HepG2 (cell line): ENCODE results near the gene LIME1. TPM values are rescaled to one million over a fixed set of nuclear protein-coding genes. Genes with fewer than 3 reads are reported as not detected.
A peak's percentile ranks its signal among the peaks of the same experiment; 100 is the strongest.

Experiments used
- ATAC-seq: fragments of 200-7000 bp; cut with Tn5 transposase; 3 replicates; pipeline ENCODE4 v1.9.1; 2020; ENCODE audit warnings: mild to moderate bottlenecking, moderate library complexity
- BruUV-seq: library from RNA; stranded (reverse); fragments of 400-500 nt; replicated peaks from 2 replicates; lab custom pipeline; 2021; lab: Mats Ljungman, UMichigan
- CTCF ChIA-PET: fragments of 300-600 bp; formaldehyde crosslinking; extraction: SDS; loops from one replicate; lab custom pipeline; 2021; ENCODE audit warnings: low total read pairs, inconsistent platforms, low intra/inter-chr PET ratio; lab: Yijun Ruan, JAX
- POLR2A ChIA-PET: fragments of 350-600 bp; sonication (Branson Sonifier 250); formaldehyde crosslinking; loops from one replicate; lab custom pipeline; 2020; ENCODE audit warnings: antibody characterized with exemption, inconsistent platforms; lab: Yijun Ruan, JAX
- DNase-seq: peaks from one replicate; pipeline ENCODE4 v3.0.0-alpha.2; 2015; ENCODE audit warnings: low spot score
- FAIRE-seq: peaks from 3 replicates; lab custom pipeline; 2011; peaks lifted over from hg19 to GRCh38; lab: Jason Lieb, UNC
- H2AFZ ChIP-seq: one replicate; pipeline ENCODE4 v1.6.1; 2011; ENCODE audit warnings: low read length, inconsistent platforms
- H3K27ac ChIP-seq: fragments of 300-600 bp; 3 replicates; pipeline ENCODE4 v1.8.0; 2011; ENCODE audit warnings: mixed run types, mild to moderate bottlenecking, mixed read lengths, low read length, inconsistent platforms; ENCODE audit not compliant: insufficient read depth; ENCODE audit errors: extremely low read length
- H3K27me3 ChIP-seq, 2 experiments: fragments of 200-600 bp in 1 of 2; 2 replicates in 1 of 2; 3 replicates in 1 of 2; pipeline versions ENCODE4 v1.6.0 to v1.8.0; 2011; ENCODE audit warnings: low read length in 2 of 2, mild to moderate bottlenecking in 2 of 2, moderate library complexity in 2 of 2, inconsistent platforms in 1 of 2; ENCODE audit not compliant: insufficient read depth in 2 of 2, control insufficient read depth in 1 of 2
- H3K36me3 ChIP-seq, 2 experiments: fragments of 200-600 bp in 1 of 2; replicated peaks in 1 of 2; 2 replicates in 1 of 2; 3 replicates in 1 of 2; pipeline versions ENCODE4 v1.5.1 to v1.8.0; 2011; ENCODE audit warnings: low read length in 2 of 2, inconsistent platforms in 1 of 2; ENCODE audit not compliant: insufficient read depth in 2 of 2, control insufficient read depth in 1 of 2
- H3K4me1 ChIP-seq: 2 replicates; pipeline ENCODE4 v1.5.1; 2012; ENCODE audit warnings: low read length, inconsistent platforms; ENCODE audit not compliant: insufficient read depth
- H3K4me2 ChIP-seq: 2 replicates; pipeline ENCODE4 v1.6.0; 2011; ENCODE audit warnings: low read depth, low read length, inconsistent platforms
- H3K4me3 ChIP-seq, 3 experiments: fragments of 200-600 bp in 1 of 3; sonication (generic), shearing (Covaris generic) in 1 of 3; replicated peaks in 1 of 3; 2 replicates each; pipeline ENCODE4 v1.5.1; 2011 to 2016; ENCODE audit warnings: low read length in 3 of 3, inconsistent platforms in 2 of 3, low read depth in 2 of 3, mild to moderate bottlenecking in 2 of 3, control low read depth in 1 of 3, mixed read lengths in 1 of 3; ENCODE audit not compliant: insufficient read depth in 1 of 3
- H3K79me2 ChIP-seq: one replicate; pipeline ENCODE4 v1.6.1; 2011; ENCODE audit warnings: low read length, inconsistent platforms; ENCODE audit not compliant: insufficient read depth
- H3K9ac ChIP-seq: 2 replicates; pipeline ENCODE4 v1.6.0; 2011; ENCODE audit warnings: mild to moderate bottlenecking, low read depth, low read length, inconsistent platforms; ENCODE audit not compliant: insufficient read depth
- H3K9me3 ChIP-seq: 2 replicates; pipeline ENCODE4 v1.5.1; 2012; ENCODE audit warnings: mild to moderate bottlenecking, low read length
- H4K20me1 ChIP-seq: 2 replicates; pipeline ENCODE4 v1.6.0; 2011; ENCODE audit warnings: inconsistent platforms, mild to moderate bottlenecking, low read length, moderate library complexity; ENCODE audit not compliant: insufficient read depth
- ARNTL ChIP-seq: sonication (generic); formaldehyde crosslinking; IDR thresholded peaks from 2 replicates; pipeline ENCODE4 v1.4.0; 2020; ENCODE audit warnings: mild to moderate bottlenecking, missing genetic modification reagents
- PHF5A ChIP-seq: IDR thresholded peaks from one replicate; pipeline ENCODE4 v1.6.1; 2018; ENCODE audit warnings: low read depth, missing genetic modification reagents; ENCODE audit not compliant: unreplicated experiment
- POLR2A ChIP-seq, 2 experiments: IDR thresholded peaks; 2 replicates each; pipeline ENCODE4 v1.6.1; 2011; ENCODE audit warnings: low read depth in 2 of 2, low read length in 2 of 2, mild to moderate bottlenecking in 1 of 2, moderate library complexity in 1 of 2; ENCODE audit not compliant: insufficient read depth in 1 of 2
- SCMH1 ChIP-seq: sonication (generic); formaldehyde crosslinking; IDR thresholded peaks from 2 replicates; pipeline ENCODE4 v1.9.0; 2021; ENCODE audit warnings: missing genetic modification reagents, mild to moderate bottlenecking, borderline replicate concordance
- TARDBP ChIP-seq: sonication (generic); formaldehyde crosslinking; IDR thresholded peaks from 2 replicates; pipeline ENCODE4 v1.8.0; 2022; ENCODE audit warnings: mild to moderate bottlenecking, missing genetic modification reagents
- TSC22D2 ChIP-seq: sonication (generic); formaldehyde crosslinking; IDR thresholded peaks from 2 replicates; pipeline ENCODE4 v1.5.1; 2020; ENCODE audit warnings: missing genetic modification reagents, mild to moderate bottlenecking, borderline replicate concordance
- ZBTB21 ChIP-seq: sonication (generic); formaldehyde crosslinking; IDR thresholded peaks from 2 replicates; pipeline ENCODE4 v1.4.0; 2020; ENCODE audit warnings: missing genetic modification reagents
- ZNF234 ChIP-seq: sonication (generic); formaldehyde crosslinking; conservative IDR thresholded peaks from 2 replicates; pipeline ENCODE4 v1.5.1; 2020; ENCODE audit warnings: mild to moderate bottlenecking, missing genetic modification reagents
- ZNF282 ChIP-seq: fragments of 450-650 bp; IDR thresholded peaks from 2 replicates; pipeline ENCODE4 v1.6.1; 2018; ENCODE audit not compliant: partially characterized antibody
- ZNF607 ChIP-seq: sonication (generic); formaldehyde crosslinking; IDR thresholded peaks from 2 replicates; pipeline ENCODE4 v1.5.1; 2020; ENCODE audit warnings: missing genetic modification reagents, mild to moderate bottlenecking, borderline replicate concordance
- ZNF761 ChIP-seq: sonication (generic); formaldehyde crosslinking; conservative IDR thresholded peaks from 2 replicates; pipeline ENCODE4 v1.4.0; 2020; ENCODE audit warnings: mild to moderate bottlenecking, missing genetic modification reagents
- ZNF768 ChIP-seq: sonication (generic); formaldehyde crosslinking; IDR thresholded peaks from 2 replicates; pipeline ENCODE4 v1.4.0; 2020; ENCODE audit warnings: missing genetic modification reagents
- ZNF773 ChIP-seq: sonication (generic); formaldehyde crosslinking; IDR thresholded peaks from 2 replicates; pipeline ENCODE4 v1.4.0; 2020; ENCODE audit warnings: missing genetic modification reagents, borderline replicate concordance
- ZSCAN29 ChIP-seq: sonication (generic); formaldehyde crosslinking; conservative IDR thresholded peaks from 2 replicates; pipeline ENCODE4 v1.4.0; 2020; ENCODE audit warnings: mild to moderate bottlenecking, missing genetic modification reagents
- WGBS: methylation state at CpG from one replicate; pipeline ENCODE4 v1.1.6; 2017; ENCODE audit warnings: low lambda C conversion rate; 5-methylcytosine and 5-hydroxymethylcytosine counted together
- in situ Hi-C: cut with HindIII; loops from 2 replicates; pipeline ENCODE4 v1.10.0; 2017; ENCODE audit warnings: low pct_unique_long_range_greater_than_20kb; ENCODE audit not compliant: extremely low pct_ligation_motif_present
- intact Hi-C: fragments of 100-400 bp; cut with micrococcal nuclease; formaldehyde crosslinking; loops from one replicate; pipeline ENCODE4 v1.10.0; 2022; ENCODE audit not compliant: unreplicated experiment
- polyA plus RNA-seq, 8 experiments: library from polyadenylated mRNA; depleted of rRNA in 3 of 8; stranded (reverse) in 7 of 8; unstranded in 1 of 8; fragments of >200 nt; fragmentation: Illumina TruSeq in 4 of 8; extraction: Trizol in 4 of 8; gene quantifications; 2 replicates each; pipeline versions ENCODE4 v1.2.1 to v1.2.3, GENCODE V29; 2011 to 2016; ENCODE audit warnings: low read depth in 4 of 8, missing spikeins in 1 of 8, mixed read lengths in 1 of 8; ENCODE audit not compliant: insufficient read depth in 1 of 8
- total RNA-seq, 5 experiments: library from RNA; depleted of rRNA; stranded (reverse); fragments of >200 nt; fragmentation: Illumina TruSeq; extraction: Trizol; gene quantifications; 2 replicates each; pipeline ENCODE4 v1.2.3, GENCODE V29; 2016; ENCODE audit warnings: low read depth in 1 of 5
- TF ChIP-seq, protein P1 (sequence below): sonication (generic); formaldehyde crosslinking; IDR thresholded peaks from 2 replicates; pipeline ENCODE4 v1.4.0; 2020; ENCODE audit warnings: missing genetic modification reagents
- TF ChIP-seq, protein P2 (sequence below): IDR thresholded peaks from 2 replicates; pipeline ENCODE4 v1.6.1; 2016; ENCODE audit warnings: low read depth, borderline replicate concordance
- TF ChIP-seq, protein P3 (sequence below): sonication (generic); formaldehyde crosslinking; IDR thresholded peaks from 2 replicates; pipeline ENCODE4 v1.9.0; 2022; ENCODE audit warnings: low read depth, missing genetic modification reagents
- TF ChIP-seq, protein P4 (sequence below): sonication (generic); formaldehyde crosslinking; IDR thresholded peaks from 2 replicates; pipeline ENCODE4 v1.4.0; 2020; ENCODE audit warnings: mild to moderate bottlenecking, missing genetic modification reagents

LIME1 gene
- total and polyA plus RNA-seq, 2 of the 13 experiments (the other 11 are each of a cell fraction or from before 2014, with no cell fraction given), result 13.0 to 61.5 TPM

DNA sequence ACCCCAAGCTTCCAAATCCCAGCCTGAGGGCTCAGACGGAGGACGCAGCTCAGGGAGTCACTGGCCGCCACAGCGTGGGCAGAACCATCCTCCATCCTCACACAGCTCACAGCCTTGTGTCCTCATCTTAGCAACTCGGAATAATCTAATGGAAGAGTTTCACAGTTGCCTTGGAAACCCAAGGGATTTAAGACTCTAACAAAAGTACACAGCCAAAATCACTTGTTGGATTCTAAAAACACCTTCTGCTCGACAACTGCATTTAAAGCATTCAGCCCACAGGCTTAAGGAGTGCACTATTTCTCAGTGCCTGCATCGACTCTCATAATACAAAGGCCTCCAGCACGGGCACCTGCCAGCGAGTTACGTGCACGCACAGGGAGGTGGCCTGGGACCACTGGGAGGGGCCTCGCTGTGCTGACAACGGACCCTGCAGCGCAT is 49.2 kb downstream of the LIME1 start:
- intact Hi-C loops (loop anchor here (2.0 kb wide), 1 partner anchor 79 kb away; the partner anchor contains the start of gene TPD52L2), in situ Hi-C loops (loop anchor here (5.0 to 10.0 kb wide), 2 partner anchors 72 to 81 kb away; partner anchors contain the start of genes ARFRP1 and ZGPAT)
- no peak for FAIRE-seq
- no TSS peak for BruUV-seq
- no peaks in the 10 kb centered on the region for H3K36me3 ChIP-seq
- no peak overlapping the region for H3K9ac ChIP-seq
- H3K27me3 ChIP-seq, result no peaks in the 10 kb centered on the region
- H2AFZ ChIP-seq, result no peak overlapping the region
- H3K4me2 ChIP-seq, result no peak overlapping the region
- H4K20me1 ChIP-seq, result no peaks in the 10 kb centered on the region
- H3K4me1 ChIP-seq, result peaks cover 36% of the 10 kb centered on the region
- no peaks in the 10 kb centered on the region for H3K9me3 ChIP-seq
- H3K79me2 ChIP-seq, result no peaks in the 10 kb centered on the region
- 63% methylated on average over 14 of the region's 14 CpGs for WGBS
- ATAC-seq, result no peak
- POLR2A ChIA-PET, result interaction anchor here (0.8 to 1.5 kb wide), 6 partner anchors 46 to 277 kb away, joined by 3 to 7 read pairs (median 3); partner anchors contain the start of genes SLC2A4RG, TCEA2 and TPD52L2
- no peak overlapping the region for H3K4me3 ChIP-seq
- no peak for DNase-seq
- no peak overlapping the region for H3K27ac ChIP-seq
- CTCF ChIA-PET, result interaction anchor here (0.7 to 2.2 kb wide), 6 partner anchors 10 to 189 kb away, joined by 3 to 11 read pairs (median 5); no protein-coding TSS in a partner anchor
- no peak for TF ChIP-seq ZNF234 (CRISPR knock-in tag)
- TF ChIP-seq, protein P1, sequence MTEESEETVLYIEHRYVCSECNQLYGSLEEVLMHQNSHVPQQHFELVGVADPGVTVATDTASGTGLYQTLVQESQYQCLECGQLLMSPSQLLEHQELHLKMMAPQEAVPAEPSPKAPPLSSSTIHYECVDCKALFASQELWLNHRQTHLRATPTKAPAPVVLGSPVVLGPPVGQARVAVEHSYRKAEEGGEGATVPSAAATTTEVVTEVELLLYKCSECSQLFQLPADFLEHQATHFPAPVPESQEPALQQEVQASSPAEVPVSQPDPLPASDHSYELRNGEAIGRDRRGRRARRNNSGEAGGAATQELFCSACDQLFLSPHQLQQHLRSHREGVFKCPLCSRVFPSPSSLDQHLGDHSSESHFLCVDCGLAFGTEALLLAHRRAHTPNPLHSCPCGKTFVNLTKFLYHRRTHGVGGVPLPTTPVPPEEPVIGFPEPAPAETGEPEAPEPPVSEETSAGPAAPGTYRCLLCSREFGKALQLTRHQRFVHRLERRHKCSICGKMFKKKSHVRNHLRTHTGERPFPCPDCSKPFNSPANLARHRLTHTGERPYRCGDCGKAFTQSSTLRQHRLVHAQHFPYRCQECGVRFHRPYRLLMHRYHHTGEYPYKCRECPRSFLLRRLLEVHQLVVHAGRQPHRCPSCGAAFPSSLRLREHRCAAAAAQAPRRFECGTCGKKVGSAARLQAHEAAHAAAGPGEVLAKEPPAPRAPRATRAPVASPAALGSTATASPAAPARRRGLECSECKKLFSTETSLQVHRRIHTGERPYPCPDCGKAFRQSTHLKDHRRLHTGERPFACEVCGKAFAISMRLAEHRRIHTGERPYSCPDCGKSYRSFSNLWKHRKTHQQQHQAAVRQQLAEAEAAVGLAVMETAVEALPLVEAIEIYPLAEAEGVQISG (CRISPR knock-in tag), result 0 out of 2 replicates have a peak, but pooled peaks have one; percentile 2
- TF ChIP-seq, protein P2, sequence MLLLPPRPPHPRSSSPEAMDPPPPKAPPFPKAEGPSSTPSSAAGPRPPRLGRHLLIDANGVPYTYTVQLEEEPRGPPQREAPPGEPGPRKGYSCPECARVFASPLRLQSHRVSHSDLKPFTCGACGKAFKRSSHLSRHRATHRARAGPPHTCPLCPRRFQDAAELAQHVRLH (CRISPR knock-in tag), result no peak
- no peak for TF ChIP-seq TSC22D2 (CRISPR knock-in tag)
- TF ChIP-seq ZNF773 (CRISPR knock-in tag), result 0 out of 2 replicates have a peak, but pooled peaks have one; percentile 25
- no peak for TF ChIP-seq TARDBP (CRISPR knock-in tag)
- TF ChIP-seq ZNF607, result no peak
- TF ChIP-seq PHF5A (CRISPR knock-in tag), result no peak
- TF ChIP-seq, protein P3, sequence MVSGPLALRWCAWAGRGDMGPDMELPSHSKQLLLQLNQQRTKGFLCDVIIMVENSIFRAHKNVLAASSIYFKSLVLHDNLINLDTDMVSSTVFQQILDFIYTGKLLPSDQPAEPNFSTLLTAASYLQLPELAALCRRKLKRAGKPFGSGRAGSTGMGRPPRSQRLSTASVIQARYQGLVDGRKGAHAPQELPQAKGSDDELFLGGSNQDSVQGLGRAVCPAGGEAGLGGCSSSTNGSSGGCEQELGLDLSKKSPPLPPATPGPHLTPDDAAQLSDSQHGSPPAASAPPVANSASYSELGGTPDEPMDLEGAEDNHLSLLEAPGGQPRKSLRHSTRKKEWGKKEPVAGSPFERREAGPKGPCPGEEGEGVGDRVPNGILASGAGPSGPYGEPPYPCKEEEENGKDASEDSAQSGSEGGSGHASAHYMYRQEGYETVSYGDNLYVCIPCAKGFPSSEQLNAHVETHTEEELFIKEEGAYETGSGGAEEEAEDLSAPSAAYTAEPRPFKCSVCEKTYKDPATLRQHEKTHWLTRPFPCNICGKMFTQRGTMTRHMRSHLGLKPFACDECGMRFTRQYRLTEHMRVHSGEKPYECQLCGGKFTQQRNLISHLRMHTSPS (CRISPR knock-in tag), result no peak
- TF ChIP-seq POLR2A (IDR thresholded peaks at IDR 0.05; ENCODE audit: insufficient read depth in 1 of 2, low read depth in 2 of 2, low read length in 2 of 2), result no peak
- TF ChIP-seq ZNF768 (CRISPR knock-in tag), result 0 out of 2 replicates have a peak, but pooled peaks have one; percentile 31
- TF ChIP-seq ZSCAN29 (CRISPR knock-in tag), result no peak
- no peak for TF ChIP-seq ZNF761 (CRISPR knock-in tag)
- TF ChIP-seq, protein P4, sequence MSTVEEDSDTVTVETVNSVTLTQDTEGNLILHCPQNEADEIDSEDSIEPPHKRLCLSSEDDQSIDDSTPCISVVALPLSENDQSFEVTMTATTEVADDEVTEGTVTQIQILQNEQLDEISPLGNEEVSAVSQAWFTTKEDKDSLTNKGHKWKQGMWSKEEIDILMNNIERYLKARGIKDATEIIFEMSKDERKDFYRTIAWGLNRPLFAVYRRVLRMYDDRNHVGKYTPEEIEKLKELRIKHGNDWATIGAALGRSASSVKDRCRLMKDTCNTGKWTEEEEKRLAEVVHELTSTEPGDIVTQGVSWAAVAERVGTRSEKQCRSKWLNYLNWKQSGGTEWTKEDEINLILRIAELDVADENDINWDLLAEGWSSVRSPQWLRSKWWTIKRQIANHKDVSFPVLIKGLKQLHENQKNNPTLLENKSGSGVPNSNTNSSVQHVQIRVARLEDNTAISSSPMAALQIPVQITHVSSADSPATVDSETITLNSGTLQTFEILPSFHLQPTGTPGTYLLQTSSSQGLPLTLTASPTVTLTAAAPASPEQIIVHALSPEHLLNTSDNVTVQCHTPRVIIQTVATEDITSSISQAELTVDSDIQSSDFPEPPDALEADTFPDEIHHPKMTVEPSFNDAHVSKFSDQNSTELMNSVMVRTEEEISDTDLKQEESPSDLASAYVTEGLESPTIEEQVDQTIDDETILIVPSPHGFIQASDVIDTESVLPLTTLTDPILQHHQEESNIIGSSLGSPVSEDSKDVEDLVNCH (CRISPR knock-in tag), result no peak
- TF ChIP-seq SCMH1 (CRISPR knock-in tag), result no peak
- TF ChIP-seq ARNTL (CRISPR knock-in tag), result no peak
- TF ChIP-seq ZBTB21, result no peak
- no peak for TF ChIP-seq ZNF282
